Measurements from ENCODE around the gene ID4. TPM values are rescaled to one million over a fixed set of nuclear protein-coding genes. Genes with fewer than 3 reads are reported as not detected.
A peak's percentile ranks its signal among the peaks of the same experiment; 100 is the strongest.

Gene ID4, protein sequence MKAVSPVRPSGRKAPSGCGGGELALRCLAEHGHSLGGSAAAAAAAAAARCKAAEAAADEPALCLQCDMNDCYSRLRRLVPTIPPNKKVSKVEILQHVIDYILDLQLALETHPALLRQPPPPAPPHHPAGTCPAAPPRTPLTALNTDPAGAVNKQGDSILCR
- total RNA-seq (2021; ENCODE audit: unreplicated experiment) (0.10 TPM), Bru-seq, nascent RNA (percentile 24 among the genes with signal in this experiment), BruChase-seq, experiment 1, labeled RNA remaining after a 2-hour chase (percentile 33 among the genes with signal in this experiment), BruChase-seq, experiment 2, labeled RNA remaining after a 6-hour chase (percentile 15 among the genes with signal in this experiment)
- 0.12 TPM for polyA plus RNA-seq (2012; ENCODE audit: insufficient read length)
- long read RNA-seq, partial matches to known transcripts, result 1 of 1 reads
- long read RNA-seq, other reads (novel, unspliced or antisense), result 0 of 1 reads

DNA sequence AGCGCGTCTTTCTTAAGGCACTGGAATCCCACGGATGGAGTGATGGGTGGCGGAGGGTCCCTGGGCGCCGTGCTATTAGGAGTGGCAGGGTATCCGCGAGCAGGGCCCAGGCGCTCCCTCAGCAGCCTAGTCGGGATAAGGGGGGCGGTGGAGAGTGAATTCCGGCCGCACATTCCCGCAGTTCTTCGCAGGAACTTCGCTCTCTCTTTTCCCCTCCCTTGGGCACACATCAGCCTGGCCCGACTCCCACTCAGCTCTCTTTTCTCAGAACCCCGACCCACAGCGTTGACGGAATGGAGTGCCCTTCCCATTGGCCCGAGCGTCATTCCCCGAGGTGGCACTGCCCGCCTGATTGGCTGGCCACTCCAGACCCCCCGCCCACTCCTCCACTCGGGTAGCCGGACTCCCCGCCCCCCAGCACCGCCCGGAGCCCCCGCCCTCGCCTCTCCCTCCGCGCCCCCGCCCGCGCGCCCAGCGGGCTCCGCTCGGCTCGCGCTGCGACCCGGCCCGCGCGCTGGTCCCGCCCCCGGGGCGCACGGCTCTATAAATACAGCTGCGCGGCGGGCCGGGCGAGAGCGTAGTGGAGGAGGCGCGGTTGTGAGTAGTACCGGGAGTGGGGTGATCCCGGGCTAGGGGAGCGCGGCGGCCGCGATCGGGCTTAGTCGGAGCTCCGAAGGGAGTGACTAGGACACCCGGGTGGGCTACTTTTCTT lies at the start of gene ID4:
TSS of gene ID4 (plus strand) at position 572 of the 712 bp plus-strand sequence. CDS start 385 bp downstream, outside the sequence.
- TF ChIP-seq SIN3A (IDR thresholded peaks at IDR 0.05; ENCODE audit: borderline replicate concordance, insufficient read depth, low read depth, low read length), result no peak
- in situ Hi-C loops (cut with HindIII; ENCODE audit: low pct_unique_long_range_greater_than_20kb, low sequenced_read_pairs) (no loop called here), intact Hi-C loops (cut with micrococcal nuclease; ENCODE audit: unreplicated experiment) (no loop called here)
- POLR2A ChIA-PET, result interaction anchor here (0.5 kb wide), 1 partner anchor 465 kb away, joined by 3 read pairs; no protein-coding TSS in a partner anchor
- Histone ChIP-seq H3K36me3 (ENCODE audit: control insufficient read depth, insufficient read depth, low read length) (no peaks in the 10 kb centered on the region), H3K4me3 (ENCODE audit: low read depth in 2 of 2, low read length in 2 of 2) (peak within 1 kb of the TSS; percentile 55 to 68), H3K27me3 (ENCODE audit: control insufficient read depth, insufficient read depth, low read length) (no peaks in the 10 kb centered on the region), H3K9me3 (ENCODE audit: control insufficient read depth, insufficient read depth, low read depth, low read length) (no peaks in the 10 kb centered on the region), H3K4me1 (ENCODE audit: control insufficient read depth, insufficient read depth, low read length) (peaks cover 27% of the 10 kb centered on the region), H3K27ac (ENCODE audit: low read length) (no peak within 1 kb of the TSS)
- ATAC-seq (no peak), DNase-seq (ENCODE audit: low read depth, low spot score) (no peak)
- no TSS peak for BruUV-seq (replicated peaks)
- CTCF ChIA-PET, result no interaction called here

DNA sequence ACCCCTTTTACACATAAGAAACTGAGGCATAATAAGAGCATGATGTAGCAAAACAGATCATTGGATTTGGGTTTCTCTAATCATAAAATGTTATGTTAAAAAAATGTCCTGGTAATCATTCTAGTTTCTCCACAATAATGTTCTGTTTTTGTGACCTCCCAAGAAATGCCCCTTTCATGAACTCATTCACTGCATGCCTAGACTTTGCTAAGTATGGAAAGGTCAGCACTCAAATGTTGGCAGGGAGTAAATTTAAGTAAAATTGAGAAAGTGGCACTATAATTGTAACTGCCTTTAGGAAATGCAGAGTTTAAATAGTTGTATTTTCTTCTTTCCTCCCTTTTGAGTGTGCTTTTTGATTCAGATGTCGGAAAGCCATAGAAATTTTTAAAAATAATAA lies 48.5 kb upstream of the ID4 start:
- CTCF ChIA-PET, result no interaction called here

More for the DNA sequence above, 48.5 kb upstream of the ID4 start:
- ATAC-seq, result no peak
- no peaks in the 10 kb centered on the region for H3K36me3 ChIP-seq (ENCODE audit: control insufficient read depth, insufficient read depth, low read length)
- no peak overlapping the region for H3K27ac ChIP-seq (ENCODE audit: low read length)
- DNase-seq (ENCODE audit: low read depth, low spot score), result no peak
- intact Hi-C loops (cut with micrococcal nuclease; ENCODE audit: unreplicated experiment) (no loop called here), in situ Hi-C loops (cut with HindIII; ENCODE audit: low pct_unique_long_range_greater_than_20kb, low sequenced_read_pairs) (no loop called here)
- BruUV-seq (replicated peaks), result no TSS peak
- POLR2A ChIA-PET, result no interaction called here
- H3K9me3 ChIP-seq (ENCODE audit: control insufficient read depth, insufficient read depth, low read depth, low read length), result no peaks in the 10 kb centered on the region
- H3K4me3 ChIP-seq (ENCODE audit: low read depth in 2 of 2, low read length in 2 of 2), result no peak overlapping the region
- no peak for TF ChIP-seq TCF7L2 (IDR thresholded peaks at IDR 0.05; ENCODE audit: low read depth, low read length)
- TF ChIP-seq, protein P1, sequence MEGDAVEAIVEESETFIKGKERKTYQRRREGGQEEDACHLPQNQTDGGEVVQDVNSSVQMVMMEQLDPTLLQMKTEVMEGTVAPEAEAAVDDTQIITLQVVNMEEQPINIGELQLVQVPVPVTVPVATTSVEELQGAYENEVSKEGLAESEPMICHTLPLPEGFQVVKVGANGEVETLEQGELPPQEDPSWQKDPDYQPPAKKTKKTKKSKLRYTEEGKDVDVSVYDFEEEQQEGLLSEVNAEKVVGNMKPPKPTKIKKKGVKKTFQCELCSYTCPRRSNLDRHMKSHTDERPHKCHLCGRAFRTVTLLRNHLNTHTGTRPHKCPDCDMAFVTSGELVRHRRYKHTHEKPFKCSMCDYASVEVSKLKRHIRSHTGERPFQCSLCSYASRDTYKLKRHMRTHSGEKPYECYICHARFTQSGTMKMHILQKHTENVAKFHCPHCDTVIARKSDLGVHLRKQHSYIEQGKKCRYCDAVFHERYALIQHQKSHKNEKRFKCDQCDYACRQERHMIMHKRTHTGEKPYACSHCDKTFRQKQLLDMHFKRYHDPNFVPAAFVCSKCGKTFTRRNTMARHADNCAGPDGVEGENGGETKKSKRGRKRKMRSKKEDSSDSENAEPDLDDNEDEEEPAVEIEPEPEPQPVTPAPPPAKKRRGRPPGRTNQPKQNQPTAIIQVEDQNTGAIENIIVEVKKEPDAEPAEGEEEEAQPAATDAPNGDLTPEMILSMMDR (IDR thresholded peaks at IDR 0.05), result no peak
- TF ChIP-seq POLR2AphosphoS5 (IDR thresholded peaks at IDR 0.05; ENCODE audit: low read depth, low read length), result no peak
- TF ChIP-seq, protein P2, sequence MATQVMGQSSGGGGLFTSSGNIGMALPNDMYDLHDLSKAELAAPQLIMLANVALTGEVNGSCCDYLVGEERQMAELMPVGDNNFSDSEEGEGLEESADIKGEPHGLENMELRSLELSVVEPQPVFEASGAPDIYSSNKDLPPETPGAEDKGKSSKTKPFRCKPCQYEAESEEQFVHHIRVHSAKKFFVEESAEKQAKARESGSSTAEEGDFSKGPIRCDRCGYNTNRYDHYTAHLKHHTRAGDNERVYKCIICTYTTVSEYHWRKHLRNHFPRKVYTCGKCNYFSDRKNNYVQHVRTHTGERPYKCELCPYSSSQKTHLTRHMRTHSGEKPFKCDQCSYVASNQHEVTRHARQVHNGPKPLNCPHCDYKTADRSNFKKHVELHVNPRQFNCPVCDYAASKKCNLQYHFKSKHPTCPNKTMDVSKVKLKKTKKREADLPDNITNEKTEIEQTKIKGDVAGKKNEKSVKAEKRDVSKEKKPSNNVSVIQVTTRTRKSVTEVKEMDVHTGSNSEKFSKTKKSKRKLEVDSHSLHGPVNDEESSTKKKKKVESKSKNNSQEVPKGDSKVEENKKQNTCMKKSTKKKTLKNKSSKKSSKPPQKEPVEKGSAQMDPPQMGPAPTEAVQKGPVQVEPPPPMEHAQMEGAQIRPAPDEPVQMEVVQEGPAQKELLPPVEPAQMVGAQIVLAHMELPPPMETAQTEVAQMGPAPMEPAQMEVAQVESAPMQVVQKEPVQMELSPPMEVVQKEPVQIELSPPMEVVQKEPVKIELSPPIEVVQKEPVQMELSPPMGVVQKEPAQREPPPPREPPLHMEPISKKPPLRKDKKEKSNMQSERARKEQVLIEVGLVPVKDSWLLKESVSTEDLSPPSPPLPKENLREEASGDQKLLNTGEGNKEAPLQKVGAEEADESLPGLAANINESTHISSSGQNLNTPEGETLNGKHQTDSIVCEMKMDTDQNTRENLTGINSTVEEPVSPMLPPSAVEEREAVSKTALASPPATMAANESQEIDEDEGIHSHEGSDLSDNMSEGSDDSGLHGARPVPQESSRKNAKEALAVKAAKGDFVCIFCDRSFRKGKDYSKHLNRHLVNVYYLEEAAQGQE (IDR thresholded peaks at IDR 0.05; ENCODE audit: insufficient read depth in 1 of 2, low read depth in 2 of 2, low read length in 1 of 2), result no peak
- TF ChIP-seq SIN3A (IDR thresholded peaks at IDR 0.05; ENCODE audit: borderline replicate concordance, insufficient read depth, low read depth, low read length), result no peak
- no peaks in the 10 kb centered on the region for H3K4me1 ChIP-seq (ENCODE audit: control insufficient read depth, insufficient read depth, low read length)
- no peaks in the 10 kb centered on the region for H3K27me3 ChIP-seq (ENCODE audit: control insufficient read depth, insufficient read depth, low read length)

Measured in Panc1 (cell line).